Measurements from ENCODE around the gene CNOT3. TPM values are rescaled to one million over a fixed set of nuclear protein-coding genes. Genes with fewer than 3 reads are reported as not detected.
A peak's percentile ranks its signal among the peaks of the same experiment; 100 is the strongest.

Gene CNOT3
- total RNA-seq, 1 donor from 2014 or later, result 17.7 TPM

- peaks cover 0 to 37% of the 10 kb centered on the region in 2 donors for H3K36me3 ChIP-seq
- TF ChIP-seq POLR2A (IDR thresholded peaks at IDR 0.05), result no peak
- no peak for TF ChIP-seq CTCF (IDR thresholded peaks at IDR 0.05)
- TF ChIP-seq POLR2AphosphoS5 (IDR thresholded peaks at IDR 0.05; ENCODE audit: insufficient read depth in 1 of 2, low read depth in 1 of 2), result no peak
- H3K27me3 ChIP-seq, result no peaks in the 10 kb centered on the region
- DNase-seq (ENCODE audit: extremely low spot score in 2 of 2), result no peak
- peak overlapping the region; percentile 70 to 72 for H3K4me3 ChIP-seq
- peak overlapping the region; percentile 91 for H3K27ac ChIP-seq
- H3K9me3 ChIP-seq, result no peaks in the 10 kb centered on the region
- H3K4me1 ChIP-seq, result peaks cover 47% of the 10 kb centered on the region
- intact Hi-C loops (cut with DNase I), result no loop called here
These were observed 21.3 kb downstream of the CNOT3 start for GRCh38 chr19:54158812-54159351.

GRCh38 chr19:54159352-54160181 lies 22.0 kb downstream of the CNOT3 start, which contains the start of gene LENG1:
Gene LENG1 (minus strand): TSS chr19:54159721. CDS start chr19:54159695, 26 bp downstream.
- no peaks in the 10 kb centered on the region for H3K27me3 ChIP-seq
- peak within 1 kb of the TSS; percentile 91 for H3K27ac ChIP-seq
- peak; percentile 99 to 100 for DNase-seq (ENCODE audit: extremely low spot score in 2 of 2)
- H3K4me3 ChIP-seq, result peak within 1 kb of the TSS; percentile 70 to 72
- TF ChIP-seq POLR2AphosphoS5 (IDR thresholded peaks at IDR 0.05; ENCODE audit: insufficient read depth in 1 of 2, low read depth in 1 of 2), result peak; percentile 73 to 93
- TF ChIP-seq POLR2A (IDR thresholded peaks at IDR 0.05), result peak in 1 of 2 donors; percentile 45
- peak; percentile 17 to 73 (median 41) for TF ChIP-seq CTCF (IDR thresholded peaks at IDR 0.05)
- H3K36me3 ChIP-seq, result peaks cover 0 to 32% of the 10 kb centered on the region in 2 donors
- intact Hi-C loops (cut with DNase I), result no loop called here
- H3K4me1 ChIP-seq, result peaks cover 52% of the 10 kb centered on the region
- H3K9me3 ChIP-seq, result no peaks in the 10 kb centered on the region

GRCh38 chr19:54160182-54160811 lies 22.7 kb downstream of the CNOT3 start:
- Histone ChIP-seq H3K27ac (peak overlapping the region; percentile 82), H3K4me1 (peaks cover 56% of the 10 kb centered on the region), H3K36me3 (peaks cover 0 to 25% of the 10 kb centered on the region in 2 donors), H3K9me3 (no peaks in the 10 kb centered on the region), H3K4me3 (peak overlapping the region; percentile 67 to 72), H3K27me3 (no peaks in the 10 kb centered on the region)
- TF ChIP-seq CTCF (IDR thresholded peaks at IDR 0.05) (no peak), POLR2A (IDR thresholded peaks at IDR 0.05) (no peak)
- intact Hi-C loops (cut with DNase I), result no loop called here
- DNase-seq (ENCODE audit: extremely low spot score in 2 of 2), result no peak

- Histone ChIP-seq H3K27me3 (no peaks in the 10 kb centered on the region), H3K36me3 (peaks cover 0 to 19% of the 10 kb centered on the region in 2 donors), H3K9me3 (no peaks in the 10 kb centered on the region), H3K27ac (peak overlapping the region; percentile 82), H3K4me1 (peaks cover 56% of the 10 kb centered on the region), H3K4me3 (peak overlapping the region; percentile 67 to 72)
- DNase-seq (ENCODE audit: extremely low spot score in 2 of 2), result no peak
- TF ChIP-seq POLR2A (IDR thresholded peaks at IDR 0.05) (no peak), CTCF (IDR thresholded peaks at IDR 0.05) (no peak), POLR2AphosphoS5 (IDR thresholded peaks at IDR 0.05; ENCODE audit: insufficient read depth in 1 of 2, low read depth in 1 of 2) (no peak)
- intact Hi-C loops (cut with DNase I), result no loop called here
These were observed 23.3 kb downstream of the CNOT3 start for GRCh38 chr19:54160854-54161253.

All from vagina (tissue), 2 donors.